ENCODE measurements around the gene CRIM1. TPM values are rescaled to one million over a fixed set of nuclear protein-coding genes. Genes with fewer than 3 reads are reported as not detected.

The CRIM1 gene
- total and polyA plus RNA-seq, 7 donors = 3.0 to 148 (median 55.6) TPM

GRCh38 chr2:36572054-36572718 lies 216.6 kb downstream of the CRIM1 start:
- peak overlapping the region in 2 of 4 donors; percentile 23 to 24 for H3K27ac ChIP-seq
- no peaks in the 10 kb centered on the region for H3K9me3 ChIP-seq
- no peak for TF ChIP-seq POLR2A (IDR thresholded peaks at IDR 0.05)
- TF ChIP-seq CTCF (IDR thresholded peaks at IDR 0.05) = no peak
- TF ChIP-seq EP300 (IDR thresholded peaks at IDR 0.05) = no peak
- peak in 1 of 4 donors; percentile 32 for TF ChIP-seq POLR2AphosphoS5 (IDR thresholded peaks at IDR 0.05)
- H3K4me3 ChIP-seq = no peak overlapping the region
- no peaks in the 10 kb centered on the region for H3K27me3 ChIP-seq
- H3K36me3 ChIP-seq = peaks cover 0 to 11% (median 4%) of the 10 kb centered on the region in 4 donors
- WGBS, 2 donors = 91% methylated on average over 3 of the region's 3 CpGs
- DNase-seq = no peak
- H3K4me1 ChIP-seq = peaks cover 0 to 29% (median 12%) of the 10 kb centered on the region in 4 donors
- intact Hi-C loops (cut with DNase I) = no loop called here

GRCh38 chr2:36572719-36573059 lies 217.1 kb downstream of the CRIM1 start:
- intact Hi-C loops (cut with DNase I) = no loop called here
- peaks cover 0 to 29% (median 12%) of the 10 kb centered on the region in 4 donors for H3K4me1 ChIP-seq
- H3K4me3 ChIP-seq = no peak overlapping the region
- H3K27me3 ChIP-seq = no peaks in the 10 kb centered on the region
- TF ChIP-seq POLR2AphosphoS5 (IDR thresholded peaks at IDR 0.05) (no peak), EP300 (IDR thresholded peaks at IDR 0.05) (no peak), CTCF (IDR thresholded peaks at IDR 0.05) (no peak), POLR2A (IDR thresholded peaks at IDR 0.05) (no peak)
- H3K9me3 ChIP-seq = no peaks in the 10 kb centered on the region
- no peak for DNase-seq
- H3K27ac ChIP-seq = peak overlapping the region in 1 of 4 donors; percentile 24
- H3K36me3 ChIP-seq = peaks cover 0 to 16% (median 5%) of the 10 kb centered on the region in 4 donors
- WGBS, 2 donors = 78 to 81% methylated on average over 4 of the region's 4 CpGs

- no peaks in the 10 kb centered on the region for H3K27me3 ChIP-seq
- no peak overlapping the region for H3K27ac ChIP-seq
- DNase-seq = no peak
- TF ChIP-seq CTCF (IDR thresholded peaks at IDR 0.05) = no peak
- TF ChIP-seq POLR2A (IDR thresholded peaks at IDR 0.05) = no peak
- TF ChIP-seq POLR2AphosphoS5 (IDR thresholded peaks at IDR 0.05) = no peak
- no peak for TF ChIP-seq EP300 (IDR thresholded peaks at IDR 0.05)
- H3K4me3 ChIP-seq = no peak overlapping the region
- intact Hi-C loops (cut with DNase I) = no loop called here
- H3K36me3 ChIP-seq = peaks cover 0 to 21% (median 7%) of the 10 kb centered on the region in 4 donors
- peaks cover 0 to 27% (median 12%) of the 10 kb centered on the region in 4 donors for H3K4me1 ChIP-seq
- WGBS, 2 donors = 93 to 96% methylated on average over 1 of the region's 1 CpG
- H3K9me3 ChIP-seq = no peaks in the 10 kb centered on the region
Observed at GRCh38 chr2:36573165-36573564, 217.6 kb downstream of the CRIM1 start.

GRCh38 chr2:36574560-36574959 lies 219.0 kb downstream of the CRIM1 start:
- H3K4me3 ChIP-seq = no peak overlapping the region
- 96 to 98% methylated on average over 2 of the region's 2 CpGs for WGBS, 2 donors
- no peaks in the 10 kb centered on the region for H3K27me3 ChIP-seq
- peaks cover 0 to 35% (median 12%) of the 10 kb centered on the region in 4 donors for H3K36me3 ChIP-seq
- H3K4me1 ChIP-seq = peaks cover 0 to 19% (median 7%) of the 10 kb centered on the region in 4 donors
- no peak for DNase-seq
- H3K9me3 ChIP-seq = no peaks in the 10 kb centered on the region
- intact Hi-C loops (cut with DNase I) = no loop called here
- no peak overlapping the region for H3K27ac ChIP-seq
- TF ChIP-seq POLR2A (IDR thresholded peaks at IDR 0.05) (no peak), POLR2AphosphoS5 (IDR thresholded peaks at IDR 0.05) (no peak)

- TF ChIP-seq POLR2A (IDR thresholded peaks at IDR 0.05) (no peak), EP300 (IDR thresholded peaks at IDR 0.05) (no peak), CTCF (IDR thresholded peaks at IDR 0.05) (no peak), POLR2AphosphoS5 (IDR thresholded peaks at IDR 0.05) (no peak)
- Histone ChIP-seq H3K27me3 (no peaks in the 10 kb centered on the region), H3K4me1 (peaks cover 0 to 9% (median under 1%) of the 10 kb centered on the region in 4 donors), H3K27ac (no peak overlapping the region), H3K4me3 (no peak overlapping the region), H3K9me3 (no peaks in the 10 kb centered on the region), H3K36me3 (peaks cover 0 to 66% (median 28%) of the 10 kb centered on the region in 4 donors)
- intact Hi-C loops (cut with DNase I) = no loop called here
- no peak for DNase-seq
- 91 to 93% methylated on average over 2 of the region's 2 CpGs for whole genome bisulfite sequencing, 2 donors
Observed at GRCh38 chr2:36577884-36578283, 222.3 kb downstream of the CRIM1 start.
